Measurements from ENCODE around the gene SNCG.

DNA sequence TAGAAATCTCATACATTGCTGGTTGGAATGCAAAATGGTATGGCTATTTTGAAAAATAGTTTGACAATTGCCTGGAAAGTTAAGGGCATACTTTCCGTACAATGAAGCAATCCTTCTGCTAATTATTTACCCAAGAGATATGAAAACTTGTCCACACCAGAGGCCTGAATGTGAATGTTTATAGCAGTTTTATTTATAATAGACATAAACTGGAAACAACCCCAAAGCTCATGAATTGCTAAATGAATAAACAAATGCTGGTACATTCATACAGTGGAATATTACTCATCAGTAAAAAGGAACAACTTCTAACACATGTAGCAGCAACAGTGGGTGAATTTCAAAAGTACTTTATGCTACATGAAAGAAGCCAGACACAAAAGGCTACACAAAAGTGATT is 43.7 kb upstream of the SNCG start:
- TF ChIP-seq POLR2AphosphoS5 (IDR thresholded peaks at IDR 0.05; ENCODE audit: low read depth, low read length) (no peak), BRCA1 (IDR thresholded peaks at IDR 0.05; ENCODE audit: low read depth, low read length) (no peak), SRF (IDR thresholded peaks at IDR 0.05; ENCODE audit: low read depth, low read length) (no peak), POLR2A (IDR thresholded peaks at IDR 0.05; ENCODE audit: control extremely low read depth in 1 of 2, low read depth in 2 of 2, low read length in 2 of 2) (no peak)

Data from H1 (cell line).